ENCODE results near the gene CPAMD8. TPM values are rescaled to one million over a fixed set of nuclear protein-coding genes. Genes with fewer than 3 reads are reported as not detected.
A peak's percentile ranks its signal among the peaks of the same experiment; 100 is the strongest.

CPAMD8 gene
- total RNA-seq, 6 experiments from 2014 or later = 0.90 to 1.8 (median 1.2) TPM

GRCh38 chr19:16922592-16922934, 104.0 kb downstream of the CPAMD8 start:
- no peaks in the 10 kb centered on the region for H3K4me1 ChIP-seq
- H3K9me3 ChIP-seq = no peaks in the 10 kb centered on the region
- intact Hi-C loops (cut with DNase I) = no loop called here
- no peaks in the 10 kb centered on the region for H3K27me3 ChIP-seq
- ATAC-seq (no peak), DNase-seq (no peak)
- WGBS (ENCODE audit: insufficient coverage, low coverage, low lambda C conversion rate, missing lambda C conversion rate) = no CpG with 5 or more reads among the region's 1 CpG
- no peak overlapping the region for H3K4me3 ChIP-seq
- H3K36me3 ChIP-seq = no peaks in the 10 kb centered on the region
- TF ChIP-seq POLR2A (IDR thresholded peaks at IDR 0.05) = no peak
- no peak for TF ChIP-seq CTCF (IDR thresholded peaks at IDR 0.05)
- H3K27ac ChIP-seq = no peak overlapping the region

GRCh38 chr19:16921766-16922591, 104.6 kb downstream of the CPAMD8 start:
- 27% methylated on average over 2 of the region's 21 CpGs for WGBS (ENCODE audit: insufficient coverage, low coverage, low lambda C conversion rate, missing lambda C conversion rate)
- no peak for DNase-seq

DNA sequence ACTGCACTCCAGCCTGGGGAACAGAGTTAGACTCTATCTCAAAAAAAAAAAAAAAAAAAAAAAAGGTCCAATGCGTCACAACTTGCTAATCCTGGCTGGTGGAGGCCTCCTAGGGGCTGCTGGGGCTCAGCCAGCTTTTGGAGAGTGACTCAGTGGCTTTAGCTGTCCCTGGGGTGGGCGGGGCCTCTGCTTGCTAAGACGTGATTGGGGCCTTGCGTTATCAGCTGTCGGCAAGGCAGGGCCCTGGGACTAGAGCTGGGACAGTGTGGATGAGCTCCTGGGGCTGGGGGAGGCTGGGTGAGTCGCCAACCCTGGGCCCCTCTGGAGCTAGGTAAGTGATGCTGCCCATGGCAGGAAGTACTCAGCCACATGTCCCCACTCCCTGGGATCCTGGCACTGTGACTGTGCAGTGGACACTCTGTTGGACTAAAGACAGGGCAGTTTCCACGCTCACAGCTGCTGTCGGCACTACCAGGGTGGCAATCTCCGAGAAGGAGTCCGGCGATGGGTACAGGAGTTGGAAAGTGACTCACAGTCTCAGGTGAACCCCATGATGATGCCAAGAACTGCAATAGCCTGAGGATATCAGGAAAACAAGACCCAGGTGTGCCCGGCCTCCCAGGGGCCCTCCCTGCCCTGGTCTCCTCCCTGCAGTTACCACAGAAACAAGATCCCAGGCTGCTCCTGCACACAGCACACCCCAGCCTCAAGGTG, 105.6 kb downstream of the CPAMD8 start:
- no peak overlapping the region for H3K27ac ChIP-seq
- WGBS (ENCODE audit: insufficient coverage, low coverage, low lambda C conversion rate, missing lambda C conversion rate) = 73% methylated on average over 8 of the region's 12 CpGs
- no peak for TF ChIP-seq CTCF (IDR thresholded peaks at IDR 0.05)
- TF ChIP-seq POLR2A (IDR thresholded peaks at IDR 0.05) = no peak
- DNase-seq (peak in 1 of 3 donors; percentile 15), ATAC-seq (peak in 1 of 4 donors; percentile 8)
- H3K9me3 ChIP-seq = no peaks in the 10 kb centered on the region
- no peak overlapping the region for H3K4me3 ChIP-seq
- H3K4me1 ChIP-seq = no peaks in the 10 kb centered on the region
- no peaks in the 10 kb centered on the region for H3K27me3 ChIP-seq
- no peaks in the 10 kb centered on the region for H3K36me3 ChIP-seq
- intact Hi-C loops (cut with DNase I) = no loop called here

More at GRCh38 chr19:16921766-16922591, 104.6 kb downstream of the CPAMD8 start:
- intact Hi-C loops (cut with DNase I) = no loop called here
- no peaks in the 10 kb centered on the region for H3K27me3 ChIP-seq
- ATAC-seq = no peak
- no peaks in the 10 kb centered on the region for H3K4me1 ChIP-seq
- H3K27ac ChIP-seq = no peak overlapping the region
- H3K4me3 ChIP-seq = no peak overlapping the region
- H3K9me3 ChIP-seq = no peaks in the 10 kb centered on the region
- TF ChIP-seq POLR2A (IDR thresholded peaks at IDR 0.05) (no peak), CTCF (IDR thresholded peaks at IDR 0.05) (no peak)
- no peaks in the 10 kb centered on the region for H3K36me3 ChIP-seq

DNA sequence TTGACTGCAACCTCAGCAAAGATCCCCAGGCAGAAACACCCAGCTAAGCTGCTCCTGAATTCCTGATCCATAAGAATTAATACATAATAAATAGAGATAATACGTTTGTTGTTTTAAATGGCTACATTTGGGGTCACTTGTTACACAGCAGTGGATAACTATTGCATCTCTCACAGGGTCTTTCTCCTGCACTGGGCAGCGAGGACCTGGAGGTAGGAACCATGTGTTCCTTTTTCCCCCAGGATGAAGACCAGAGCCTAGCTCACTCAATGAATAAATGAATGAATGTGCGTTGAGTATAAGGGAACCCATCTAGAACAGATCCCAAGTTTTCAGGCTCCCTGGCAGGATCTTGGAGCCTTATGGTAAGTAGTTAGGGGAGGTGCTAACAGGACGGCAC, 107.1 kb downstream of the CPAMD8 start:
- no peak for TF ChIP-seq POLR2A (IDR thresholded peaks at IDR 0.05)
- Histone ChIP-seq H3K9me3 (no peaks in the 10 kb centered on the region), H3K27ac (no peak overlapping the region), H3K27me3 (no peaks in the 10 kb centered on the region), H3K4me3 (no peak overlapping the region), H3K36me3 (no peaks in the 10 kb centered on the region), H3K4me1 (no peaks in the 10 kb centered on the region)
- DNase-seq (no peak), ATAC-seq (no peak)
- 55% methylated on average over 3 of the region's 4 CpGs for WGBS (ENCODE audit: insufficient coverage, low coverage, low lambda C conversion rate, missing lambda C conversion rate)
- intact Hi-C loops (cut with DNase I) = no loop called here

GRCh38 chr19:16917401-16917800, 109.2 kb downstream of the CPAMD8 start:
- Histone ChIP-seq H3K4me1 (no peaks in the 10 kb centered on the region), H3K27ac (no peak overlapping the region), H3K27me3 (no peaks in the 10 kb centered on the region), H3K36me3 (no peaks in the 10 kb centered on the region), H3K9me3 (no peaks in the 10 kb centered on the region), H3K4me3 (no peak overlapping the region)
- TF ChIP-seq CTCF (IDR thresholded peaks at IDR 0.05) (no peak), POLR2A (IDR thresholded peaks at IDR 0.05) (no peak)
- ATAC-seq (no peak), DNase-seq (peak in 1 of 3 donors; percentile 14)
- 68% methylated on average over 4 of the region's 7 CpGs for WGBS (ENCODE audit: insufficient coverage, low coverage, low lambda C conversion rate, missing lambda C conversion rate)
- intact Hi-C loops (cut with DNase I) = no loop called here

All from right lobe of liver (tissue), 6 donors.